ENCODE results near the gene FAM131A. TPM values are rescaled to one million over a fixed set of nuclear protein-coding genes. Genes with fewer than 3 reads are reported as not detected.

Gene FAM131A
- total and polyA plus RNA-seq, 10 of the 15 experiments (the other 5 are each of a cell fraction or from before 2014, with no cell fraction given) = 0.31 to 4.5 (median 1.5) TPM

- H3K79me2 ChIP-seq (ENCODE audit: control insufficient read depth, insufficient read depth, low read length) = no peaks in the 10 kb centered on the region
- 81% methylated on average over 6 of the region's 6 CpGs for WGBS (ENCODE audit: insufficient coverage, insufficient replicate concordance, low lambda C conversion rate, missing lambda C conversion rate)
- TSS peak; percentile 56 for BruUV-seq (replicated peaks)
- TF ChIP-seq EZH2 (IDR thresholded peaks at IDR 0.05; ENCODE audit: borderline replicate concordance, control insufficient read depth, low read depth, low read length) (no peak), ZNF274 (IDR thresholded peaks at IDR 0.05; ENCODE audit: insufficient read depth, insufficient read length) (no peak), NR2F1 (conservative IDR thresholded peaks at IDR 0.05) (no peak), POLR2AphosphoS5 (IDR thresholded peaks at IDR 0.05; ENCODE audit: low read length) (no peak), POLR2A (IDR thresholded peaks at IDR 0.05; ENCODE audit: low read depth, low read length) (no peak), RAD51 (IDR thresholded peaks at IDR 0.05) (no peak), CTCF (IDR thresholded peaks at IDR 0.05 in 2 of 3, conservative IDR thresholded peaks at IDR 0.05 in 1 of 3; ENCODE audit: control insufficient read depth in 2 of 3, extremely low read depth in 1 of 3, insufficient read depth in 1 of 3, low read depth in 3 of 3, low read length in 3 of 3) (no peak), E2F8 (IDR thresholded peaks at IDR 0.05; ENCODE audit: low read depth, partially characterized antibody) (no peak), CEBPZ (IDR thresholded peaks at IDR 0.05; ENCODE audit: low read depth, low read length) (no peak), MEF2A (IDR thresholded peaks at IDR 0.05; ENCODE audit: insufficient read depth, low read depth, low read length) (no peak), NFXL1 (IDR thresholded peaks at IDR 0.05; ENCODE audit: borderline replicate concordance) (no peak), ZNF687 (IDR thresholded peaks at IDR 0.05) (no peak)
These were observed 4.2 kb upstream of the FAM131A start for GRCh38 chr3:184333190-184333589.

More at GRCh38 chr3:184333190-184333589, 4.2 kb upstream of the FAM131A start:
- H3K4me2 ChIP-seq (ENCODE audit: control insufficient read depth, insufficient read depth) = no peak overlapping the region
- ATAC-seq (no peak), FAIRE-seq (no peak), DNase-seq (ENCODE audit: low read depth, low spot score) (no peak)
- no peaks in the 10 kb centered on the region for H3K27me3 ChIP-seq (replicated peaks in 1 of 2; ENCODE audit: control insufficient read depth in 2 of 2, insufficient read depth in 2 of 2, low read length in 1 of 2)
- H3K36me3 ChIP-seq (ENCODE audit: control insufficient read depth in 2 of 2, insufficient read depth in 2 of 2, low read length in 1 of 2) = peaks cover 32 to 40% of the 10 kb centered on the region in 2 experiments
- ChIA-PET SMC1A (ENCODE audit: uncharacterized antibody, unreplicated experiment) (no interaction called here), CTCF (no interaction called here), RAD21 (ENCODE audit: unreplicated experiment) (no interaction called here), POLR2A (no interaction called here)
- in situ Hi-C loops (cut with MboI) = no loop called here
- no peaks in the 10 kb centered on the region for H3K9me3 ChIP-seq (replicated peaks; ENCODE audit: control insufficient read depth, insufficient read depth, low read length)
- no peak overlapping the region for H2AFZ ChIP-seq (ENCODE audit: control insufficient read depth, low read depth, low read length)
- H3K27ac ChIP-seq (ENCODE audit: control insufficient read depth, insufficient read depth) = no peak overlapping the region
- H3K4me1 ChIP-seq (ENCODE audit: control insufficient read depth, insufficient read depth, low read length) = peaks cover 8% of the 10 kb centered on the region
- peaks cover 2% of the 10 kb centered on the region for H4K20me1 ChIP-seq (ENCODE audit: control insufficient read depth, insufficient read depth)
- H3K4me3 ChIP-seq = no peak overlapping the region
- intact Hi-C loops (cut with micrococcal nuclease; ENCODE audit: unreplicated experiment) = no loop called here
- no peak overlapping the region for H3K9ac ChIP-seq (ENCODE audit: control insufficient read depth, insufficient read depth, low read length)
